HG03045 (cell line): ENCODE data around the gene NUDT13.
A peak's percentile ranks its signal among the peaks of the same experiment; 100 is the strongest.

Experiments
- ATAC-seq: cut with Tn5 transposase; IDR thresholded peaks from one replicate; pipeline ENCODE4 v1.9.1; 2021; ENCODE audit warnings: mild to moderate bottlenecking, moderate library complexity; ENCODE audit not compliant: unreplicated experiment

NUDT13 gene

DNA sequence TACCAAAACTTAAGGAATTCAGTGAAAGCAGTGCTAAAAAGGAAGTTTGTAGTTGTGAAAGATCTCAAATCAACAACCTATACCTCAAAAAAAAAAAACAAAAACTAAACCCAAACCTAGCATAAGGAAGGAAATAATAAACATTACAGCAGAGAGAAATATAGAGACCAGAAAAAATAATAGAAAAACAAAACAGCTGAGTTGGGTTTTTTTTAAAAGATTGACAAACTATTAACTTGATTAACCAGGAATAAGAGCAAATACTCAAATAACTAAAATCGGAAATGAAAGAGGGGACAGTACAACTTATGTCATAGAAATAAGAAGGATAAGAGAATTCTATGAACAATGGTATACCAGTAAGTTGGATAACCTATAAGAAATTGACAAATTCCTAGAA is 50.8 kb downstream of the NUDT13 start:
- ATAC-seq = no peak

DNA sequence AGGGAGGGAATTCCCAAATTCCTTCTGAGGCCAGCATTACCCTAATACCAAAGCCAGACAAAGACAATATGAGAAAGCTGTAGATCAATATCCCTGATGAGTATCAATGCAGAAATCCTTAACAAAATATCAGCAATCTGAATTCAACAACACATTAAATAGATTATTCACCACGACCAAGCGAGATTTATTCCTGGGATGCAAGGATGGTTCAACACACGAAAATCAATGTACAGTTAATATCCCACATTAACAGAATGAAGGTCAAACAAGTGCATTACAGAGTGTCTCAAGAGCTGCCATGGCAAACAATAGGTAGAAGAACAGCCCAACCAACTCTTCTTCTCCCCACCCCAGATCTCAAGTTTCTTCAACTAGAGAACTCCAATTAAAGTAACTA is 51.4 kb downstream of the NUDT13 start:
- ATAC-seq = no peak

DNA sequence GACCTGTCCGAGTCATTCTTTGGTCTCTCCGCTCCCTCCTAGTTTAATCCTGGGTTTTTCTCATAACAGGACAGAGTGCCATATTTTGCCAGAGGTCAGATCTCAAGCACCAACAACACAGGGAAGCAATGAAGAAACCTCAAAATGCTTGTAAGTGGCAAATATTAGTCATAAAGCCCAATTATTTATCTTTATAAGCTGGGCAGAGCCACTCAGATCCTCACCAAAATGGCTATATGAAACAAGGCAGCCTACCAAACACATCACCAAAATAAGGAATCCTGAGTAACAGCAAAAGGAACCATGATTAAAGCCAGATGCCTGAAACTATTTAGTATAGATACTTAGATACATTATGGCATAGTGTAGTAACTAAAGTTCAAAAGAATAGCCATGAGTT is 52.8 kb downstream of the NUDT13 start:
- no peak for ATAC-seq

- no peak for ATAC-seq
Measured at GRCh38 chr10:73166972-73167371, 56.7 kb downstream of the NUDT13 start.

- ATAC-seq = no peak
Measured at GRCh38 chr10:73167458-73167782, 57.2 kb downstream of the NUDT13 start.

DNA sequence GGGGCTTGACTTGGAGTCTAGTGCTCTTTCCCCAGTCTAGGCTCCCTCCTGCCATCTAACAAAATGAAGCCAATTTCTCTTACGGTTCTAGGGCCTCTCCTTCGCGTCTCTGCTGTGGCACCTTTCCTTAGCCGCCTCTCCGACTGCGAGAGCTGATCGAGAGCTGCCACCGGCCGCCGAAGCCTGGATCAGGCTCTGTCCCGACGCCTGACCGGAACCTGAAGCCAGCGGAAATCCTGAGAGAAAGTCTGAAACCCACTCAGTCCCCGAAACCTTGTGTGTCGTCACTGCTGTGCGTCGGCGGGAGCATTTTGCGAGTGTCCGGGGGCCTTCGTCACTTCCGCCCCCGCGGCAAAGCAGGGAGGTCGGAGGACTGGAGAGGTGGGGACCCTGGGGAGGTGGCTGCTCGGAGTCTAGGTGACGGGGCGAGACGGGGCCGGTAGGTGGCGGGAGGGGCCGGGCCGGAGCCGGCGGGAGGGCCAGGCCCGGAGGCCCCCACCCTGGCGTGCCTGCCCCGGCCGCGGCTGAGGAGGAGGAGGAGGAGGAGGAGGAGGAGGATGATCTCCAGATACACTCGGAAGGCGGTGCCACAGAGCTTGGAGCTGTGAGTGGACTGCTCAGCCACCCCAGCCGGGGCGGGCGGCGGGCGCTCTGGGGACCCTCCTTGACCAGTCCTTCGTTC is 57.7 kb downstream of the NUDT13 start, which contains the start of the genes ECD and FAM149B1:
Gene ECD (minus strand): TSS at position 226 of the 682 bp plus-strand sequence. CDS start 4,071 bp downstream, outside the sequence.
Gene FAM149B1 (plus strand): TSS at position 337 of the 682 bp plus-strand sequence. CDS start 221 bp downstream, at position 558.
- peak; percentile 91 for ATAC-seq

GRCh38 chr10:73168465-73168803 is 58.2 kb downstream of the NUDT13 start:
- ATAC-seq = peak; percentile 25

GRCh38 chr10:73169320-73169719 is 59.1 kb downstream of the NUDT13 start:
- ATAC-seq = no peak

GRCh38 chr10:73172867-73173266 is 62.6 kb downstream of the NUDT13 start:
- ATAC-seq = no peak

DNA sequence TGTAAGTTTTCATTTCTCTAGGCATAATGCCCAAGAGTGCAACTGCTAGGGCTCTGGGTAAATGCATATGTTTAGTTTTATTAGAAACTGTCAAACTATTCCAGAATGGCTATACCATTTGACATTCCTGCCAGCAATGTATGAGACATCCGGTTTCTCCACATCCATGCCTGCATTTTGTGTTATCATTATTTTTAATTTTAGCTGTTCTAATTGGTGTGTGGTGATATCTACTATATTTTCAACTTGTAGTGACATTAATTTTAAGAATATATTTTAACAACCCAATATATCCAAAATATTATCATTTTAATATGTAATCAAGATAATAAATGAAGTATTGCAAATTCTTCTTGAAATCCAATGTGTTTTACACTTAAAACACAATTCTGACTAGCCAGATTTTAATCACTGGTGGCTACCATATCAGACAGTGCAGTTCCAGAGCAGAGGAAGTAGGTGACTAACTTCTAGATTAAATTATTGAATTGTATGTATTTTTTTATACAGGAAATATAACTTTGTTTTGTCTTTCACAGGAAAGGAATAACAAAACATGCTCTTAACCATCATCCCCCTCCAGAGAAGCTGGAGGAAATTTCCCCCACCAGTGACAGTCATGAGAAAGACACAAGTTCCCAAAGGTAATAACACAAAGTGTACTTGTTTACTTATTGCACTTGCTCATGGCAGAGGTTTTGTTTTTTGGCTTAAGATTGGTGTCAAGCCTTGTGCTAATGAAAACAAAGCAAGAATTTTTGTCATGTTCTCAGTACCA is 64.1 kb downstream of the NUDT13 start:
- ATAC-seq = no peak
